Activated T-helper 2 cell treated with anti-CD3 and anti-CD28 coated beads, Interferon-gamma antibody, Interleukin-2, Interleukin-4, amounts not matched to agents 10 μg/mL and 5 μg/mL and 100 μg/mL, durations not matched to agents 14 hours and 24 hours and 36 hours (primary cell): ENCODE results near the gene TSHR. TPM values are rescaled to one million over a fixed set of nuclear protein-coding genes. Genes with fewer than 3 reads are reported as not detected.
"Not testable (repeated sequence)": the region's sequence is repeated elsewhere in the genome, so short reads cannot be mapped to it uniquely, and the experiment has no call there.

Experiments
- DNase-seq: peaks from one replicate; pipeline ENCODE4 v3.0.0; 2021; ENCODE audit warnings: low spot score
- H3K27ac Mint-ChIP-seq: one replicate; pipeline ENCODE4 v1.8.0; 2021; ENCODE audit warnings: mixed read lengths
- H3K27me3 Mint-ChIP-seq: one replicate; pipeline ENCODE4 v1.8.0; 2021; ENCODE audit warnings: low read depth, mixed read lengths
- H3K36me3 Mint-ChIP-seq: one replicate; pipeline ENCODE4 v1.8.0; 2021; ENCODE audit warnings: low read depth, mixed read lengths
- H3K4me1 Mint-ChIP-seq: one replicate; pipeline ENCODE4 v1.8.0; 2021; ENCODE audit warnings: low read depth, mixed read lengths
- H3K4me3 Mint-ChIP-seq: one replicate; pipeline ENCODE4 v1.8.0; 2021; ENCODE audit warnings: low read depth, mild to moderate bottlenecking, moderate library complexity, mixed read lengths
- H3K9me3 Mint-ChIP-seq: one replicate; pipeline ENCODE4 v1.8.0; 2021; ENCODE audit warnings: mixed read lengths
- intact Hi-C: fragments of 100-400 bp; cut with micrococcal nuclease; formaldehyde crosslinking; loops from one replicate; pipeline ENCODE4 v1.15.1; 2023
- total RNA-seq: library from RNA; stranded (reverse); gene quantifications from 2 replicates; pipeline ENCODE4 v1.2.3, GENCODE V29; 2022

The TSHR gene
- total RNA-seq, 1 donor from 2014 or later = not detected

DNA sequence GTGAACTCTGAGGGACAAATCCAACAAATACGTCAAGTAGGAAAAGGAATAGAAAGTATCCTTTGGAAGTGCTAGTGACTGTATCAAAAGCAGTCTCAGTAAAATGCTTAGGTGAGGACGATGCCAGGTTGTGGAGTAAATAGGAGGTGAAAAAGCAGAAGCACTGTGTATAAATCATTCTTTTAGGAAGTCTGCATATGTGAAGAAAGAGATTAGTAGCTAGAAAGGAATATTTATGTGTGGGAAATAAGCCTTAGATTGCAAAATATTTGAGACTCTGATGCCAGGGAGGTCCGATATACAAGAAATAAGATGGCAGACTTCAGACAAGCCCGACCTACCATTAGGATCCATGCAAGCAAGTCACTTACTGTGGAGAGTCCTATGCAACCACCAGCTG lies 21.7 kb upstream of the TSHR start:
- intact Hi-C loops = loop anchor here (10.0 kb wide), 1 partner anchor 51 kb away; no protein-coding TSS in a partner anchor
- peaks cover 30% of the 10 kb centered on the region for H3K36me3 Mint-ChIP-seq

DNA sequence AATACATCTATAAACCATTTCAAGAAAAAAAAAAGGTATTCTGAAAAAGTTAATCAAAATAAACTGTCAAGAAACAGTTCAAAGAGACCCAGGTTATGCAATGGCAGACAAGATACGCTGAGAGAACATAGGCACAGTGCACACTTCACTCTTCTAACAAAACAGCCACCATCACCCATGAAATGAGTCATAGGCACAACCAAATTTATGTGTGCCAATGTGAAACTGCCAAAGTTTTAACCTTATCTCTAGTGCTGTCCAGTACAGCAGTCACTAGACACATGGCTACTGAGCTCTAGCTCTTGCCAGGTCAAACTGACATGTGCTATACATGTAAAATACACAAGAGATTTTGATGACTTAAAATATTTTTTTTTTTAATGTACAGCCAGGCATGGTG lies 15.3 kb upstream of the TSHR start:
- H3K4me3 Mint-ChIP-seq = peak overlapping the region; percentile 26
- H3K27me3 Mint-ChIP-seq = no peaks in the 10 kb centered on the region
- peaks cover 5% of the 10 kb centered on the region for H3K36me3 Mint-ChIP-seq
- no peak for DNase-seq
- H3K9me3 Mint-ChIP-seq = no peaks in the 10 kb centered on the region
- intact Hi-C loops = loop anchor here (5.0 kb wide), 1 partner anchor 592 kb away; the partner anchor contains the start of gene SEL1L
- H3K4me1 Mint-ChIP-seq = peaks cover 28% of the 10 kb centered on the region
- no peak overlapping the region for H3K27ac Mint-ChIP-seq

More for the DNA sequence above, 21.7 kb upstream of the TSHR start:
- Mint-ChIP-seq H3K4me1 (peaks cover 31% of the 10 kb centered on the region), H3K9me3 (peaks cover 4% of the 10 kb centered on the region), H3K4me3 (no peak overlapping the region), H3K27me3 (no peaks in the 10 kb centered on the region), H3K27ac (no peak overlapping the region)
- DNase-seq = no peak

DNA sequence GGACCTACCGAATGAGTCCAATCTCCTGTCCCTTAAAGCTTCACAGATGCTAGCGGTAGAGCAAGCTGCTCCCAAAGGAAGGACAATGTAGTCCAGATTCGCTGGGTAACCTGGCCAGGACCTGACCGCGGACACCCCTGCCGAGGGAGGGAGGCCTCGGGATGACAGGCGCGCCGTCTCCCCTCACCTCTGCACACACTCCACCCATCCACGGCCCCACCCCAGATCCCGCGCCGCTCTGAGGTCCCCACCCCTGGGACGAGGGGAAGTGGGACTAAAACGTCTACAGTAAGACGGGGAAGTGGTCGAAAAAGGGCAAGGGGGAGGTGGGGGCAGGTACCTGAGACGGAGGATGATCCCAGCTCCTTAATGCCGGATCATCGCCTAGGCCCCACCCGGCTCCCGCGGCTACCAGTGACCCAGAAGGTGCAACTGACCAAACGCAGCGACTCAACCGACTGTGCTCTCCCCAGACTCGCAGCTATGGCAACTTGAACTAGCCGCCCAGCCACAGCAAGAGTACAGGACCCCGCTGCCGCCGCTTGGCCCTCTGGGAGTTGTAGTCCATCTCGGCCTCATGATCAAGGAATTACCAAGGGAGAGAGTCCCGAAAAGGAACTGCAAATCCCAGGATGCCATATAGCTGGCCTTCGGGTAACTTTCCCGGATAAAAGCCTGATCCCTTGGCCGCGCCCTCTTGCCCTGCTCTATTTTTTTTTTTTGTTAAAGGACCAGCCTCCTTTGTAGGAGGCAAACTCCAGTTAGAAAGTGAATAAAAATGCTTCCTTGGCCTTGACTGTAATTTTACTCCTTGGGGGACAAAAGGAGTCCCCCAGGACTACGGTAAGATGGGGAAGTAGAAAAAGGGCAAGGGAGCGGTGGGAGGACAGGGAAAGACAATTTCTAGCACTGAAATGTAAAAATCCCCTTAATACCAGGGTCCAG lies 13.9 kb upstream of the TSHR start, which contains the start of gene CEP128:
TSS of gene CEP128 (minus strand) at position 498 of the 945 bp plus-strand sequence.
- Mint-ChIP-seq H3K27me3 (peaks cover 2% of the 10 kb centered on the region), H3K4me3 (peak within 1 kb of the TSS; percentile 87), H3K9me3 (peaks cover 3% of the 10 kb centered on the region), H3K27ac (peak within 1 kb of the TSS; percentile 70), H3K4me1 (peaks cover 33% of the 10 kb centered on the region), H3K36me3 (peaks cover 2% of the 10 kb centered on the region)
- intact Hi-C loops = loop anchor here (1.0 to 5.0 kb wide), 5 partner anchors 10 to 591 kb away; partner anchors contain the start of gene SEL1L
- DNase-seq = peak; percentile 79

DNA sequence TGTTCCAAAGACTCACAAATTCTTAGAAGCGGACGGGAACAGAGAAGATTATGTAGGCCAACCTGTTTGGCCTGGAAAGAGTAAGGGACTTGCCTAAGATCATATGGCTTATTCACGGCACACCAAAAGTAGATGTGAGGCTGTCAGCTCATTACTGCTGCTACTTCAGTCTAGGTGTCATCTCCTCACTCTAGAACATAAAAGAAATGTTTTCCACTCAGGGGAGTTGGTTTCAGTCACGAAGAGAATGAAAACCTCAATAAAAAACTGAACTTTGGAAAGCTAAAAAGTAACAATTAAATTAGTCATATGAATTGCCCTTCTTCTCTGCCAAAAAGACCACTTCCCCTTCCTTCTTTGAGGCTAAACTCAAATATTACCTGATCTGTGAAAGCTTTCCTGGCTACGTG lies 13.2 kb upstream of the TSHR start:
- no peak for DNase-seq
- peaks cover 2% of the 10 kb centered on the region for H3K36me3 Mint-ChIP-seq
- H3K27me3 Mint-ChIP-seq = peaks cover 2% of the 10 kb centered on the region
- peaks cover 7% of the 10 kb centered on the region for H3K9me3 Mint-ChIP-seq
- H3K27ac Mint-ChIP-seq = peak overlapping the region; percentile 70
- intact Hi-C loops = loop anchor here (5.0 kb wide), 1 partner anchor 590 kb away; the partner anchor contains the start of gene SEL1L
- peaks cover 35% of the 10 kb centered on the region for H3K4me1 Mint-ChIP-seq
- H3K4me3 Mint-ChIP-seq = peak overlapping the region; percentile 87

DNA sequence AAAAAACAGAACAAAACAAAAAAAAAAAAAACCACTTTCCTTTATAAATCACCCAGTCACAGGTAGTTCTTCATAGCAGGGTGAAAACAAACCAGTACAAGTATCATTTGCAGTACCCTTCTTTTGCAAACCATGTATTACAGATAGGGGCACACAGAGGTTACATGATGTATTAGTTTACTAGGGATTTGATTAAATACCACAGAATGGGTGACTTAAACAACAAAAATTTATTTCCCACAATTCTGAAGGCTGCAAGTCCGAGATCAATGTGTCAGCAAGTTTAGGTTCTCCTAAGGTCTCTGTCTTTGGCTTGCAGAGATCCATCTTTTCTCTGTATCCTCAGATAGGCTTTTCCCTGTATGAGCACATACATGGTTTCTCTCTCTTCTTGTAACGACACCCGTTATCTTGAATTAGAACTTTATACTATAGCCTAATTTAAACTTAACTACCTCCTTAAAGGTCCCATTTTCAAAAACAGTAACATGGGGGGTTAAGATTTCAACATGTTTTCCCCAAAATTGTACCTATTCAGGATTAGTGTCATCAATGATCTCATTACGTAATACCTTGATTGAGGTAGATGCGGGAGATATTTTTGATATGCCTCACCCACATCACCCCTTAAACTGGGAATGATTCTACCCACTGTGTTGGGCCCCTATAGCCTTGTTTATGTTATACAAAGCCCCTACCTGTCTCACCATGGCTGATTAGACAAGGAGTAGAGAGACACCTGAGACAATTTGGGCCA lies 10.4 kb upstream of the TSHR start:
- Mint-ChIP-seq H3K4me3 (no peak overlapping the region), H3K36me3 (peaks cover 2% of the 10 kb centered on the region), H3K4me1 (peaks cover 30% of the 10 kb centered on the region), H3K27me3 (peaks cover 18% of the 10 kb centered on the region), H3K9me3 (peaks cover 7% of the 10 kb centered on the region), H3K27ac (no peak overlapping the region)
- intact Hi-C loops = loop anchor here (5.0 kb wide), 1 partner anchor 587 kb away; the partner anchor contains the start of gene SEL1L
- no peak for DNase-seq

DNA sequence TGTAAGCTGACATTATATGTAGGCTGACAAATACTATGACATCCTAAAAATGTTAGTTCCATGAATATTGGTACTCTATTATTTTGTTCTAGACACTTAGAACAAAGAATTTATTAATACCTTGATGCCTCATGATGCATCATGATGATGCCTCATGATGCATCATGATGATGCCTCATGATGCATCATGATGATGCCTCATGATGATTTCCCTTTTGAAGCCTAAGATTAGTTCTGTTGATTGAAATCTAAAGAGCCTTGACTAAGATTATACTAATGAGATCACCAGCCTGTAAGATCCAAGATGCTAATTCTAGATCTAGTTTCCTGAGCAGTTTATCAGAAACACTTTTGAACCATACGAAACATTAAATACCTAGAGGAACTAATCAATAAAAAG lies 9.2 kb upstream of the TSHR start:
- Mint-ChIP-seq H3K4me3 (no peak overlapping the region), H3K4me1 (peaks cover 23% of the 10 kb centered on the region), H3K27me3 (peaks cover 29% of the 10 kb centered on the region), H3K27ac (no peak overlapping the region), H3K9me3 (peaks cover 7% of the 10 kb centered on the region), H3K36me3 (peaks cover 2% of the 10 kb centered on the region)
- no peak for DNase-seq
- intact Hi-C loops = no loop called here

DNA sequence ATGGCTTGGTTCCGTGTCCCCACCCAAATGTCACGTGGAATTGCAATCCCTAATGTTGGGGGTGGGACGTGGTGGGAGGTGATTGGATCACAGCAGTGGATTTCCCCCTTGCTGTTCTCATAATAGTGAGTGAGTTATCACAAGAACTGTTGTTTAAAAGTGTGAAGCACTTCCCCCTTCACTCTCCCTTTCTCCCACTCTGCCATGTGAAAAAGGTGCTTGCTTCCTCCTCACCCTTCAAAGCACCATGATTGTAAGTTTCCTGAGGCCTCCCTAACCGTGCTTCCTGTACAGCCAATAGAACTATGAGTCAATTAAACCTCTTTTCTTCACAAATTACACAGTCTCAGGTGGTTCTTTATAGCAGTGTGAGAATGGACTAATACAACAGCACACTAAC lies 8.6 kb upstream of the TSHR start:
- H3K27ac Mint-ChIP-seq = no peak overlapping the region
- intact Hi-C loops = no loop called here
- peaks cover 2% of the 10 kb centered on the region for H3K36me3 Mint-ChIP-seq
- DNase-seq = no peak
- no peak overlapping the region for H3K4me3 Mint-ChIP-seq
- H3K4me1 Mint-ChIP-seq = peaks cover 23% of the 10 kb centered on the region
- H3K9me3 Mint-ChIP-seq = peaks cover 7% of the 10 kb centered on the region
- H3K27me3 Mint-ChIP-seq = peaks cover 35% of the 10 kb centered on the region

DNA sequence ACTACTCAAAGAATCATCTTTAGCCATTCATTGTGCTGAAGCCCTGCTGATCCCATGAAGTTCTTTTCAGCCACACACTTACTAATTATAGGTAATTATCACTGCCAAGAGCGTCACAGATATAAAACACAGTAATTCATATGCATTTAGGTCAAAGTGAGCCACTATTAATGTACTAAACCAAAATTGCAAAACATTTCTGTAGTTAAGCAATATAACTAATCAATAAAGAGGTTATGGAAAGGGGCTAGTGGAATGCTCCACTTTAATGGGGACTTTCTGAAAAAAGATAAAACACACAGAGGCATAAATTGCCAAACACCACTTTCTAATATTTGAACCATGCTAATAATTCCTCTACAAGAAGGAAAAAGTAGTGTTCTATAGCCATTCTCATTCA lies 7.1 kb upstream of the TSHR start:
- H3K27ac Mint-ChIP-seq = no peak overlapping the region
- H3K36me3 Mint-ChIP-seq = peaks cover 2% of the 10 kb centered on the region
- no peak for DNase-seq
- peaks cover 9% of the 10 kb centered on the region for H3K4me1 Mint-ChIP-seq
- H3K9me3 Mint-ChIP-seq = peaks cover 7% of the 10 kb centered on the region
- H3K4me3 Mint-ChIP-seq = no peak overlapping the region
- peaks cover 43% of the 10 kb centered on the region for H3K27me3 Mint-ChIP-seq
- intact Hi-C loops = no loop called here

DNA sequence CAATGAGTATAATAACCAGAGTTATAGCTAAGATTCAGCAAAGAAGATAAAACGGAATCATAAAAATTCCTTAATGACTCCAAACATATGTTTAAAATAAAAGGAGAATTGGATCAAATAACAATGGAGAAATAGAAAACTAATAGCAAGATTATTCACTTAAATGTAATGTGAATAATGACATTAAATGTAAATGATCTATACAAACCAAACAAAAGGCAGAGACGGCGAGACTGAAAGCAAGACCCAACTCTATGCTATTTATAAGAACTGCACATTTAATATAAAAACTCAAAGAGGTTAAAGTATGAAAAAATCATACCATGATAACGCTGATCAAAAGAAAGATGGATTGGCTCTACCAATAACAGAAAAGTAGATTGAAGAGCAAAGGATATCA lies 3.9 kb upstream of the TSHR start:
- H3K9me3 Mint-ChIP-seq = peaks cover 4% of the 10 kb centered on the region
- peaks cover 20% of the 10 kb centered on the region for H3K4me1 Mint-ChIP-seq
- no peak overlapping the region for H3K4me3 Mint-ChIP-seq
- no peak overlapping the region for H3K27ac Mint-ChIP-seq
- DNase-seq = no peak
- H3K27me3 Mint-ChIP-seq = peaks cover 52% of the 10 kb centered on the region
- H3K36me3 Mint-ChIP-seq = peaks cover under 1% of the 10 kb centered on the region
- intact Hi-C loops = loop anchor here (10.0 kb wide), 2 partner anchors 113 to 503 kb away; no protein-coding TSS in a partner anchor

DNA sequence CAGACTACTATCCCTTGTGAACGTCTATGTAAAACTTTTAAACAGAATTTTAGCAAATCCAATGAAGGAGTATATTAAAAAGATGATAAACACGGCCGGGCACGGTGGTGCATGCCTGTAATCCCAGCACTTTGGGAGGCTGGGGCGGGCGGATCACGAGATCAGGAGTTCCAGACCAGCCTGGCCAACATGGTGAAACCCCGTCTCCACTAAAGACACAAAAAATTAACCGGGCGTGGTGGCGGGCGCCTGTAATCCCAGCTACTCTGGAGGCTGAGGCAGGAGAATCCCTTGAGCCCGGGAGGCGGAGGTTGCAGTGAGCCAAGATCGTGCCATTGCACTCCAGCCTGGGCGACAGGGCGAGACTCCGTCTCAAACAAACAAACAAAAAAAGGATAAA lies 2.2 kb upstream of the TSHR start:
- not testable (repeated sequence) for H3K9me3 Mint-ChIP-seq, DNase-seq, H3K27ac Mint-ChIP-seq, H3K4me3 Mint-ChIP-seq, H3K36me3 Mint-ChIP-seq
- peaks cover 57% of the 10 kb centered on the region for H3K27me3 Mint-ChIP-seq
- peaks cover 35% of the 10 kb centered on the region for H3K4me1 Mint-ChIP-seq
- intact Hi-C loops = loop anchor here (10.0 kb wide), 2 partner anchors 112 to 502 kb away; no protein-coding TSS in a partner anchor

DNA sequence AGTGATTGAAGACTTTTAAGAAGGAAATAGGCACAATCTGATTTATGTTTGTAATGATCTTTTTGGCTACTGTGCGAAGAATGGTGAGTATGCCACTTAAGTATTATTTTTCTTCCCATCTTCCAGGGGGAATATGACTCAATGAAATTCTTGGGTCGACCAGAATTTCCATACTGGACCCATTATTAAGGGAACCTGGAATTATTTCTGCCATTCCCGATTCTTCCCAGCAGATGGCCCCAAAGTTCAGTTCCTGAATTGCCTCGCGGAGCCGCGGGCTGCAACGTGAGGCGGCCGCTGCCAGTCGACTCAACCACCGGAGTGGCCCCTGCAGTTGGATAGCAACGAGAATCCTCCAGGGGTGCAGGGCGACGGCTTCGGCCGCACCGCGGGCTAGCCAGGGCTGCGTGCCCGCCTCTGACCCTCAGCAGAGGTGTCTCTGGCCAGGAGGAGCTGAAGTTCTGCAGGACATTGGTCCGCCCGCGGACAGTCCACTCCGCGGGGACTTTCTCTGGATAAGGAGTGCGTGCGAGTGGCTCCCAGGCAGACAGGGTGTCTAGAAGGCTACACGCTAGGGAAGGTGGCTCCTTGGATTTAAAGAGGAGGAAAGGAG lies 628 bp upstream of the TSHR start:
- H3K27me3 Mint-ChIP-seq = peaks cover 46% of the 10 kb centered on the region
- H3K4me3 Mint-ChIP-seq = peak overlapping the region; percentile 84
- H3K36me3 Mint-ChIP-seq = no peaks in the 10 kb centered on the region
- intact Hi-C loops = loop anchor here (1.0 to 10.0 kb wide), 4 partner anchors 33 to 500 kb away; no protein-coding TSS in a partner anchor
- DNase-seq = peak; percentile 63
- peaks cover 49% of the 10 kb centered on the region for H3K4me1 Mint-ChIP-seq
- peak overlapping the region; percentile 1 for H3K27ac Mint-ChIP-seq
- no peaks in the 10 kb centered on the region for H3K9me3 Mint-ChIP-seq

DNA sequence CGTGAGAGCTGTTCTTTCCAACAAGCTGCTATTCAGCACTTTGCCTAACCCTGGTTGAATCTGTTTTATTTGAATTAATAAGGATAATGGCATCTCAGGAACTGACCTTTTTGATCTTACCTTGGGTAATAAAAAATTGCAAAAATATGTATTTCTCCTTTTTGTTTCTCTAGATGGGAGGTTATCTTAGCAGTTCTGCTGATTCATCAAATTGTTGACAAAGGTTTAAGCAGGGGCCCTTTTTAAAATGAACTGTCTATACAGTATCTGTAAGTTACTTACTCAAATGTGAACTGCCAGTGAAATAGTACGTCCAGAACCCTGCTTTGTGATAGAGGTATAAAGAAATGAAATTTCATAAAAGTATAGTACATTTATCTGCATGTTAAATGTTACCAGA lies 681 bp downstream of the TSHR start:
- intact Hi-C loops = loop anchor here (10.0 kb wide), 2 partner anchors 109 to 499 kb away; no protein-coding TSS in a partner anchor
- no peak overlapping the region for H3K27ac Mint-ChIP-seq
- H3K9me3 Mint-ChIP-seq = peaks cover under 1% of the 10 kb centered on the region
- peaks cover 57% of the 10 kb centered on the region for H3K4me1 Mint-ChIP-seq
- H3K36me3 Mint-ChIP-seq = peaks cover 2% of the 10 kb centered on the region
- DNase-seq = no peak
- H3K27me3 Mint-ChIP-seq = peaks cover 32% of the 10 kb centered on the region
- H3K4me3 Mint-ChIP-seq = peak overlapping the region; percentile 54
